Measurements from ENCODE around the gene ATOH1.
A peak's percentile ranks its signal among the peaks of the same experiment; 100 is the strongest.

The ATOH1 gene

DNA sequence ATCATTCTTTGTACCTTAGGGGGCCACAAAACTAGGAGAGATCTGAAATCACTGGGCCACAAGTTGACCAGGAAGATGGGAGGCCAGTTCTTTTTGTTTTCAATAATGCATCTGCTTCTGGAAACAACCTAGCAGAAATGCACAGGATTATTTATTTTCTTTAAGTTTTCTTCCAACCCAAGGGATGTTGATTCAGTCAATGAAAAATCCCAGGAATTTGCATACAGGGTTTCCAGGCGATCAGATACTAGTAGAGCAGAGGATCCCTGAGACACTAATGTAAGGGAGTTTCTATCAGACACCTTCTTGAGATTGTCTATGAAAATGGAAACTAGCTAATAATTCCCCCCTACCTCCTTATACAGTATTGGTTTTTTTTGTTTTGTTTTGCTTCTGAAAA, 7.4 kb downstream of the ATOH1 start:
- DNase-seq = peak; percentile 1

DNA sequence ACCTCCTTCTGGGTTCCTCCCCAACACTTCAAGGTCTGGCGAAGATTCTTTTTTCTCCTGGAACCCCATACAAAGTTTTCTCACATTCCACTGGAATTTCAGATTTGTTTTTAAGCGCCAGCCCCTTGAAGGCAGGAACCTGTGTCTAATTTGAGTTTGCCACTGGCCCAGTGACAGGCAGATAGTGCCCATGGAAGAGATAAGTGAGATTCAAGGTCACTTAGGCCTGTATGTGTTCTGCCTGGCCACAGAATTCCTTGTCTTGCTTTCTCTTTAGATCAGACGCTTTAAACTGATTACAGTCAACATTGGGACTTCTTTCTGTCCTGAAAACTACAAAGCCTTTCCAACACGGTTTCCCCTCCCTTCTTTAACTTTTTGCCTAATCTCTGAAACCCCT, 11.2 kb downstream of the ATOH1 start:
- no peak for DNase-seq

DNA sequence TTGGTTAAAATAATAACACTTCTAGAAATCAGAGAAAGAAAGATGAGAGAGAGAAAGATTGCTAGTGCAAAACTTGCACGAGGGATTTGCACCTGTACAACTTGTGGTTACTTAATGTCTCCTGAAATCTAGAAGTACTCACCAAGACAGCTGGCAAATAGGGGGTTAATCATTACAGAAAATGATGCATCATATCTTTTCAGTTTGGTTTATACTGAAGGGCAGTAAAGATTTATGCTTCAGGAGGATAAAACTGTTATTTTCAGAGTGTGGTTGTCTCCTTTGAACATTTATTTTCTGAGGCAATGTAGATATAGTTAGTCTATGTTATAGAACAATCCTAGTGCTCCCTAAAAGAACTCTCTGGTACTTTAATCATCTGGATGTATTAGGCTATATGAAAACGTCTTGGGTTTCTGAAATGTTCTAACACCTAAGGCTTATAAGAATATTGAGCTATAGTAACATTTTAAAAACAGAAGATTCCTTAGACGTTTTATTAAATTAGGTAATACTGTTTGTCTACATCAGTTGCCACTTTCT, 13.3 kb downstream of the ATOH1 start:
- no peak for DNase-seq

DNA sequence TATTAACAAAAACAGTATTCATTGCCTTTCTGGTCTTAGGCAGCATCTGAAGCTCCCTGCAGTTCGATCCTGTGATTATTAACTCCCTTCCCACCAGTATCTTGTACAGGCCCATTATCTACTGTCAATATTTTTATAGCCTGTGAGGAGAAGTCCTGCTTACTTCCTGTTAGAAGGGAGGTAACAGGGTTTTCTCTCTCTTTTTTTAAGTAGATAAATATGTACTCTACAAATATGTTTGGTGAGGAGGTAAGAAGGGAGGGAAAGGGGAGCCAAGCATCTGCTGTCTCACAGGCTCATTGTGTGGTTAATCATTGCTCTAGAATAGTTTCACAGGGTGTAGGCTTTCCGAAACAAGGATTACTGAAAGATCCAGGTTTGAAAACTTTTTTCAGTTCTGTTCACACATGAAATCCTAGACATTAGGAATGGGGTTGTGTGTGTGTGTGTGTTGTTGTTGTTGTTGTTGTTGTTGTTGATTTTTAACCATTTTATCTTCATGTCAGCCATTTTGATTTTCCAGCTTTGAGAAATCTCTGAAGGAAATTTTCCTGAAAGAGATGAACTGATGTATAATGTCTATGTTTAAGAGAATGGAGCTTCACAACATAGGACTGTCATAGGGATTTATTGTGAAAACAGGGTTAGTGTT, 14.2 kb downstream of the ATOH1 start:
- DNase-seq = no peak

DNA sequence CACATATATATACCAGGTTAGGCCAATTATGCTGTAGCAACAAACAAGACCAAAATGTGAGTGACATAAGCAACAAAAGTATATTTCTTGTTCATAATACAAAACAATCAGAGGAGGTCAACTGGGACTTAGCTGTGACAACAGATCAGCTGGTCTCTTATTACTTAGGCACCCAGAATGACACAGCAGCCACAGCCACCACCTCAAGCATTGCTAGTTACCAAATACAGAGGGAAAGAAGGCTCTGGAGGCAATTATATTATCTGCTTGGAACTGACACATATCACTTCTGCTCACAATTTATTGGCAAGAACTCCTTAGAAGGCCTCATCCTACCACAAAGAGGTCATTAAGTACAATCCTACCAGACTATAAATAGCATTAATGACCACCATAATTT, 15.2 kb downstream of the ATOH1 start:
- DNase-seq = no peak

DNA sequence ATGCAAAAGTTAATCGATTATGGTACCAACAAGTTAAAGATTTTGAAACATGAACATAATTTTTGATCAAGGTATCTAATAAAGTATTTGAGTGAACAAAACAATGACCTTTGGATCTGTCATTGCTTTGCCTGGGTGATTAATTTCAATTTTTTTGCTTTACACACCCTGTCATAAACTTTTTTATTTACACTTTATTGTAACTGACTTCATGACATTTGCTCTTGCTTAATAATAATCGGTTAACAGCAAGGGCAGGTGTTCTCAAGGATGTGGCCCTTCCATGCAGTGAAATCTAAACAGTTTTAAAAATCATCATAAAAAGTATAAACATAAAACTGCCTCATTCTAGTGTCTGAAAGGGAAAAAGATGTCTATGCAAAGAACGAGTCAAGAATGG, 24.1 kb downstream of the ATOH1 start:
- DNase-seq = no peak

DNA sequence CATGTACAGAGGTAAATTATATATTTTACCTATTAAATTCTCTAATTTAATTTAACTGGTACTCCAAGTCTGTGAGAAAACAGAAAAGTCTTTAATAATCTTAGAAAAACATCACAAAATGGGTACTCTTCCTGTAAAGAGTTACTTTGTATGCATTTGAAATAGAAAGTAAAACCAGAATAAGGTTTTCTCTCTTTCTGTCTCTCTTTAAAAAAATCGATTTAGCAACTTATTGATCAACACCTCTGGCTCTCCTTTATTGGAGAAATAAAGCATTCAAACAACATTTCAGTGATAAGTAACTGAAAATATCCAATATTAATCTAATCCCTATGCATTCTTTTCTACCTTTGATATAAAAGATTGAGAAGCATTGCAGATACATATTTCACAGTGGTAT, 27.4 kb downstream of the ATOH1 start:
- no peak for DNase-seq

DNA sequence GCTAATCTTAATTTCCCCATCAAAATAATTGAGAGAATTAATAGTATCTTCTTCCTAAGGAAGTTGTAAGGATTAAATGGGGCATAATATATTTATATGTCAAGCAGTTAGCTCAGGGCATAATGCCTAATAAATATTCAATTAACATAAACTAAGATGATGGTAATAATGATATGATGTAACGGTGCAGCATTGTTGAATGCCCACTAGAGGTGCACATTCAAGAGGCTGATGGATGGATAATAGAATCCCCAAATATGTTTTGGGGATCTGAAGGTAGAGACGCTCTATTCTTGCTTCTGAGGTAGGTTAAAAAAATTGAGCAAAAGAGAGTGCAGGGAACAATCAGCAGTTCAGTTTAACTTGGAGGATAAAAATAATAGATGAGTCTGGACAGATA, 37.1 kb downstream of the ATOH1 start:
- DNase-seq = no peak

DNA sequence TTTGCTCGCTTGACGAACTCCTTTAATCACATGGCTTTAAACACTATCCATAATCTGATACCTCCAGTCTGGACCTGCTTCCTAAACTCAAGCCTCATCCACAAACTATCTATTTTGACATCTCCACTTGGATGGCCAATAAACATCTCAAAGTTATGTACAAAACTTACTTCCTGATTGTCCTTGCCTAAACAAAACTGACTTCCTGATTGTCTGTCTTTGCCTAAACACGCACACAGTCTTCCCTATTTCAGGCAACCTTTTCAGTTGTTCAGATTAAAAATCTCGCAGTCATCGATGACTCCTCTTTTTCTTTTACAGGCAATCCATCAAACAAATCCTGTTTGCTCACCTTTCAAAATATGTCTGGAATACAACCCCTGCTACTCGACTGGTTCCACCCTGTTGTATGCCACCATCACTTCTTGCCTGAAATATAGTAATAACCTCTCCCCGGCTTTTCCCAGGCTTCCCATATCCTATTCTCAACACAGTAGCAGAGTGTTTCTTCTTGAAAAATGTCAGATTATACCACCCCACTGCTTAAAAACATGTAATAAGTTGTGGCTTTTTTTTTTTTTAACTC, 39.0 kb downstream of the ATOH1 start:
- DNase-seq = no peak

DNA sequence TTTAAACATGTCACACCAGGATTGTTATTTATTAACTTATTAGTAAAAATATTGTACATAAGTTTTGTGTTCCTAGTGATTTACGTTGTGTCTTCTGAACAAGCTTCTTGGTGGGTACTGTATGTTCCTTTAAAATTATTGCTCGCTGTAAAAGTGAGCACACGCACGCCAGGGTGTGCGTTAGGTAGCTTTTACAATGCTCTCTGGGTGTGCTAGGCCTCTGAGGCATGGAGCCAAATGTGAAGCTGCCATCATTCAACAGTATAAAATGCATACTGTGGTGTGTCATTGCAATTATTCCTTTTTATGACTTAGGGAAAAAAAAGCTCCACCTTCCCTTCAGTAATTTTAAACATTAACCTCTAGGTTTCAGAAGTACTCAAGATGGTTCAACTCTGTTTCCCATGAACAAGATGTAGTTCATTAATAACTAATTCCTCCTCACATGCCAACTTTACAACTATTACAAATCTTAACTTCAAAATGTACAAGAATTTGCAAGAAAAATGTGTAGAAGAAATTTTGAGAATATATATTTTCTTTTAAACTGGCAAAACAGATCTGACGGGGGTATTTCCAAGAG, 42.4 kb downstream of the ATOH1 start:
- DNase-seq = no peak

DNA sequence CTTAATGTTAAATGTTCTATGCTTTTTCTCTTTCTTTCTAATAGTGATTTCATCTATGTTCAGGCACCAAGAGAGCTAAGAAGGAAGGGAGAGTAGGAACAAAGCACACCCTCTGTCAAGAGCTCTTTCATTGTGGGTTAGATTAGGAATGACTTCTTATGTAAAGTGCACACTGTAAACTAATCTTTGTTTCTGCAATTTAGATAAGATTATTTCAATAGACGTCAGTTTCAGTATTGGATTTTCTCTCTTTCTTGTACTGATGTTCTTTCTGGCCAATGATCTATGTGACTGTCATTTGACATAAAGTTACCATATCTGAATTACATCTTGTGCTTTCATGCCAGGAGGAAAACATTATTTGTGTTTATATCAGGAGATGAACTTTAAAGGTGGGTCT, 48.2 kb downstream of the ATOH1 start:
- no peak for DNase-seq

DNA sequence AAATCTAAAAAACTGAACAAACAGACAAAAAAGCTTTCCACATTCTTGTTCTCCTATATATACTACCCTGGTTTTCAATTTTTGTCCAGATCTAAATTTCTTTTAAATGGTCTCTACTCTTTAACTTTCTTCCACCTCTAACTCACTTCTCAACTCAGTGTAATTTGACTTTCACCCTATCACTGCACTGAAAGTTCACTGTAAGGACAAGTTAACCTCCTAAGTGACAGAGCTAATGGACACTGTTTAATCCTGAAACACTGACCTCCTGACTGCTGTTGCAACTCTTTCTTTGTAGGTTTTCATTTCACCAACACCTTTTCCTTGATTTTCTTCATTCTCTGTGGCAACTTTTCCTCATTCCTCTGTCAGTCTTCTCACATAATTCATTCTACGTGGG, 50.0 kb downstream of the ATOH1 start:
- no peak for DNase-seq

DNA sequence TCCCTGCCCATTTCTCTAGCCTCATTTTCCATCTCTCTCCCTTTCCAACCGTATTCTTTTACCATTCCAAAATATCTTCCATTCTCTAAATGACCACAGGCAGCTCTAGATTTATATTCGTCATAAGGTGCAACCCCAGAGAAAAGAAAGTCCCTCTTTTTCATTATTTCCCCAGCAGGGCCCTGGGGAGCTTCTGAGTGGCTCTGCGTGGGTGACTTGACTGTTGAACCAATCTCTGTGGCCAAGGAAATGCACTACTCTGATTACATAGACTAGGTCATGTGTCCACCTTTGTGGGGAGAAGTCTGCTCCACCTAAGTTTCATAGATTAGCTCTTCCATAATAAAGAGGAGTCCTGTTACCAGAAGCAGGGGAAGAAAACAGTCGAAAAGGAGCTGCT, 51.4 kb downstream of the ATOH1 start:
- DNase-seq = no peak

Measured in HCEC 1CT (cell line).